C1 segment of cervical spinal cord (tissue), 14 donors: Measurements from ENCODE around the gene PDZK1IP1.
"Not testable (repeated sequence)": the region's sequence is repeated elsewhere in the genome, so short reads cannot be mapped to it uniquely, and the experiment has no call there.

Experiments used
- DNase-seq, 14 donors: peaks; one replicate each; lab custom pipeline; 2025; lab: John Stamatoyannopoulos, UW

The PDZK1IP1 gene

DNA sequence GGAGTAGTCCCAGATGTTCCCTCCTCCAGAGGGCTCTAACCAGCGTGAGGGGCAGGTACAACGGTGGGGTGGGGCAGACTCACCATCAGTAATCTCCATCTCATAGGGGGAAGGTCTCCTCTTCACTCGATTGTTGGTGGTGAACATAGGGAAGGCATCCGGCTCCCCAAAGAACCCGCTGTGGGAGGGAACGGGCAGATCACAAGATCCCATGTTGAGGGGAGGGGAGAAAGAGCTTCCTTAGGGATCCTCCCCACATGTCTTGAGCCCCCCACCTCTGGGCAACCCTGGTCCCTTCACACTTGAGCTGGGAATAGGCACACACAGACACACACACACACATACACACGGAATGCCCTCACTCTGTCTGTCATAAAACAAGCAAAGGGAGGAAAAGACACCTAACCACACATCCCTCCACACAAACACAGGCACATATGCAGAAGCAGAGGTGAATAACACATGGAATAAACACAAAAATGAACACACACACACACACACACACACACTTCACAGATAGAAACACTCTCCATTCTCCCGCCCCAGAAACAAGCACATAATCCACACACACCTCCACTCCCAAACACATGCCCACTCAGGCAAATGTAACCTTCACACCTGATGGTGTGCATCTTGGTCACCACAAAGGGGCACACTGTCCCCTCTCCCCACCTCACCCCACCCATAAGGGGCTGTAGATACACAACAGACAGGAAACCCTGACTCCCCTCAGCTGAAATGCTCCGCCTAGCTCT, 34.3 kb upstream of the PDZK1IP1 start:
- DNase-seq: no peak

DNA sequence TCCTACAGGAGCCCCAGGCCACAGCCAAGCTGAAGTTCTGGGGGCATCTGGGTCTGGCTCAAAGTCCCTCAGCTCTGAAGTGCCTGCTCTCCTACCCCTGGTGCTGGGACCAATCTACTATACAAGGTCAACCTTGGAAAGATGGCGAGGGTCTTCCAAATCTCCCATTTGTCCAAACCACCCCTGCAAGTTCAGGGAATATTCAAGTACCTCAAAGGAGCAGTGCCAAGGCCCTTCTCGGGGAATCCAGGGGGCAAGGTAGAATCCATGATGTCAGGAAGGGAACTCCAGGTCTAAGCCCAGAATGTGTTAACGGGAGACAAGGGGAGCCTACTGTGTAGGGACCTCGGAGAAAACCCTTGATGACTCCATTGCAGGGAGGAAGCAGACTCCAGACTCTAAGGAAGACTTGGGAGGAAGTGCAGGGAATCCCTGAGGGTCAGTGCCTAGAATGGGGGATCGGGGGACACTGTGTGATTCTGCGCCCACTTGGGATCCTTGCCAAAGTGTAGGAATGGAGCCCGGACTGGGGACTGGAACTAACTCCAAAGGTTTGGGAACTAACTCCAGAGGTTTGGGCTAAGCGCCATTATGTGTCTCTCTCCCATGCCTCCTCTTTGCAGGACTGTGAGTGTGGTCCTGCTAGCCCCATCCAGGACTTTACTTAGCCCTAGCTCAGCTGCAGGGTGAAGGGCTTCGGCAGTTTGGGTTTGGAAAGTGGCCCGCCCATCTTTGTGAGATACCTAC, 33.5 kb upstream of the PDZK1IP1 start:
- DNase-seq: no peak

DNA sequence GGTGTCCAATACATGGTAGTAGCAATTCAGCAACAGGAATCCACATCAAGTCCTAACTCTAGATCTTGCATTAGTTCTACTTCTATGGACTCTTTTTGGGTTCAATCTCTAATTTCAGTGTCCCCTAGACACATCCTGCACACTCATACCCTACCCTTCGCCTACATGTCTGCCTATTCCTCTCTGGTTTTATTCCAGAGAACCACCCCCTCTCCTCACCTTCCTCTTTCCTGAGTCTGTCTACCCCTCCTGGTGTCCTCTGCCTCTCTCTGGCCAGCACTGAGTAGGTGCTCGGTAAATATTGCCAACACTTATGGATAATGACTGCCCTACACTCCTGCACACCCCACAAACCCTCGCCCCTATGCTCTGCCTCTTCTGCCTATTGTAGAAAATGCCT, 32.6 kb upstream of the PDZK1IP1 start:
- no peak for DNase-seq

DNA sequence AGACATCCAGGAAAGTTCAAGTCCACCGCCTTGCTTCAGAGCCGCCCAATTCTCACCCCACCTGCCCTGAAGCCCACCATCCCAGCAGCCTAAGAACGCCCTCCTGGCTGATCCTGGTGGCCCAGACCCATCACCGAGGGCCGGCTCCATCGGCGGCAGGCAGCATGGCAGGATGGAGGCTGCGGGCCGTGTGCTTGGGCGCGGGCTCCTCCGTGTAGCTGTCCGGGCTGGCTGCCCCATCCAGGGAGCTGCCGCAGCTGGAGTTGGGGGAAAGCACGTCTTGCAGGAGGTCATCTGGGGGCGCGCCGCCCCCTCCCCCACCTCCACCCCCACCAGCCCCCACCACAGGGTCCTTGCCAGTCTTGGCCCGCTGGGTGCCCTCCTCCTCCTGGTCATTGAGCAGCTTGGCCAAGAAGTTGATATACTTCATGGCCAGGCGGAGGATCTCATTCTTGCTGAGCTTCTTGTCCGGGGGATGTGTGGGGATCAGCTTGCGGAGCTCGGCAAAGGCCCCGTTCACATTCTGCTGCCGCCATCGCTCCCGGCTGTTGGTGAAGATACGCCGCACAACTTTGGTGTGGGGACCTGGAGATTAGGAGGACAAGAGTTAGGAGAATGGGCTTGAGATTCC, 29.9 kb upstream of the PDZK1IP1 start:
- DNase-seq: no peak

DNA sequence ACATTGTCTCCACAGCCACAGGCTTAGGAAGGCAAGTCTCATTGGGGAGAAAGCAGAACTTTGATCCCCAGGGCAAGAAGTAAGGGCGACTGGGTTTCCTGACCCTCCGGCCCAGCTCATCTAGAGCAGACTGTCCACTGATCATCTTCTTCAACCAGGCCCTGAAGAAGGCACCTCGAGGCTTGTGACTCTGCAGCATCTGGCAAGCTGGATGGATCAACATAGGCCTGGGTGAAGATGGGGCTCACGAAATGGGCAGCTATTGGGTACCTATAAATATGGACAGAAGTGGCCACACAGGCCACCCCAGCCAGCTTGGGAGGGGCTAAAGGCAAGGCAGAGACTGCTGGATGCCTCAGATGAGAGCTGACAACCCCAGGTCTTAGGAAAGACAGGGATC, 29.2 kb upstream of the PDZK1IP1 start:
- DNase-seq: no peak

DNA sequence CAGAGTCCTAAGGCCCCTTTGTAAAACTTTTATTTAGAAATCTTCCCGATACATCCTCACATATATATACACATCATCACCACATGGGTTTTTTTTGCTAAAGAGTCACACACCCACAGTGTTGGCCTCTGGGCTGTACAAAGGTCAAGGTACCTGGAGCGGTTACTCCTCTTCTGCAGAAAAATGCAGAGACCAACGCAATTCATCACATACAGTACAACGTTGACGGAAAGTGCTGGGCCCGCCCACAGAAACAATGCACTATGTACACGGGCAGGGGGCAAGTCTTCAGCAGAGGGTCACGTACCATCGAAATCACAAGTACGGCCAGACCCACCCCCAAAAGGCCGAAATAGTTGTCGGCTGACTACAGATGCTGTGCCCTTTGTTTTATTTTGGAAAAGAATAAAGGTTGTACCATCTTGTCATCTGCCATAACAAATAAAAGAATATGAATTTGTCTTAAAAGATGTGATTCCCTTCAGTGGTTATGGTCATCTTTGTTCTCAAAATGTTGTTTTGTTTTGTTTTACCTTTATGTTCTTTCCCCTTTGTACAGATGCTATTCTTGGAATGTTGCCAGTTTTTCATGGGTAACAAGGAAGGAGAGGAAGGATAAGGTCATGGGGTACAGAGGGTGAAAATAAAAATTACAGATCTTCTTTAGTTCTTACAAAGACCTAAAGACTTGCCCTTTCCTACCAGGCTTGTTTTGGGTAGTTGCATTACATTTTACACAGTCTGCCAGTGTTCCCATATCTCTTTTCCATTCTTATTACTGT, 26.6 kb upstream of the PDZK1IP1 start:
- no peak for DNase-seq

DNA sequence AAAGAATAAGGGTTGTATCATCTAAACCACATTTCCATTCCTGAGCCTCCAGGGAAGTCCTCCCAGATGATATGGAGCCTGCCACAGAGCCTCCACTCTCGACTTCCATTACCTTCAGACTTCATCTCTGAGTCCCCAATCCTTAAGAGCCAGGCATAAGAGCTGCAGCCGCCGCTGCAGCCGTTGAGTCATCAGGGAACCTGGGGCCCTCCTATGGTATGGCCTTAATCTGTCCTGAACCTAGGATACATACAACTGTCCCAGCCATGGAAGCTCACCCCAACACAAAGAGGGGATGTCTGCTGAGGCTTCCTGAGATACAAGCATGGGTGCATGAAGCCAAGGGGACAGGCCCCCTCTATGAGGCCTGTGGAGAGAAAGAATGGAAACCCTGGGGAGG, 25.9 kb upstream of the PDZK1IP1 start:
- DNase-seq: no peak

DNA sequence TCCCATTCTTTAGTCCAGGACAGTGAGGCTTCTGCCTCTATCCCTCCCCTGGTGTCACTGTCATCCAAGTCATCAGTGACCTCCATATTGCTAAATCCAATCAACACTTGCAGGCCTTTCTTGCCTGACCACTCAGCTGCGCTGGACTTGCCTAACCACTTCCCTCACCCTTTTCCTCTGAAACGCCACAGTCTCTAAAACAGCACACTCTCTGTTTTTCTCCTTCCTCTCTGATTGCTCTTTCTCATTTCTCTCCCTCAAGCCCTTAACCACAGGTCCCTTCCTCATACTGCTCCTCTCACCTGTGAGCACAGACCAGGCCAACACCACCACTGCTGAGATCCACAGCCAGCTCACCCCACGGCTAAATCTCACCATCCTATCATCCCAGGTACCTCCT, 24.7 kb upstream of the PDZK1IP1 start:
- no peak for DNase-seq

DNA sequence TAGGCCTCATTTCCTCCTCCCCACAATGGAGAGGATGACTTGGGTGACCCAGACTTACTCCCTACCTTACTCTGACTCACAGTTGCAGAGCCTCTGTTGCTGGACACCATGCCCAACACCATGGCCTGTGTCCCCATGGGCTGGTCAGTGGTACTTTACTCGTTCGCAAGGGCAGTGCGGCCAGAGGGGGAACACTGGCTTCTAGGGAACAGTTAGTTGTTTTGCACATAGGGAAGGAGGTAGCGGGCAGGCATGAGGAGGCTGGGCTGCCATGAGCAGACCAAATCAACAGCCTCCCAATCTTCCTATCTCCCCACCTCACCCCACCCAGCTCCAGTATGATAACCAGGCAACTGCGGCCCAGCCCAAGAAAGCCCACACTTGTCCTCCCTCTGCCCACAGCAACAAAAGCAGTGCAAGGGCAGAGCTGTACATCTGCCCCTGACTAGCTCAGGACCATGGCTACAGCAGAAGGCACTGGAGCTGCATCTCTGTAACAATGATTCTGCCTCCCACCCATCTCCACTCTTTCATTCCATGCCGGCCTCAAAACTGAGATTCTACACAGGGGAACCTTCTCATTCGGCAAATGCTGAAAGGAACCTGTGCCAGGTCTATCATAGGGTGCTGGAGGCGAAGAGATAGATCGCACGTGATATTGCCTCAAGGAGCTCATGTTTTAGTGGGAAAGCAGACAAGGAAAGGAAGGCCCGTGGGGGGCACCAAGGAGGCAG, 23.6 kb upstream of the PDZK1IP1 start:
- DNase-seq: no peak

DNA sequence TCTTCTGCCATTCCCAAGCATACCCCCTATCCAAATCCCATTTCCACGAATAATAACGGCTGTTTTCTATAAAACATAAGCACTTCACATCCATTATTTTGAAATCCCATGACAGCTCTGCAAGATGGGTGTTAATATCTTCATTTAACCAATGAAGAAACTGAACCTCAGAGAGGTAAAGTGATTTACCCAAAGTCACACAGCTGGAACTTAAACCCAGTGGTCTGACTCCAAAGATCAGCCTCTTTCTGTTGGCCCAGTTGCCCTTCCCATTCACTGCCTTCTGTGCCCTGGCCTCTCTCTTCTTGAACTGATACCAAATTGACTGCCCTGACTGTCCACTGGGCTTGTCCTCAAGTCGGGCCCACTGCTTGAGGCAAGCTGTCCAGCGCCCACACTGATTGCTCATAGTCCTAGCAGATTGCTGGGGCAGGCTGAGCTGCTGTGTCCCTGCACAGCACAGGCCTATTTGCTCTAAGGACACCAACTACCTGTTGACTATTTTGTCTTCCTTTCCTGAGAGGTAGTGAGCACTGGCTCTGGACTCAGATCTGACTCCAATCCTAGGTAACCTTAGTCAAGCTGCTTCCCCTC, 22.9 kb upstream of the PDZK1IP1 start:
- DNase-seq: no peak

DNA sequence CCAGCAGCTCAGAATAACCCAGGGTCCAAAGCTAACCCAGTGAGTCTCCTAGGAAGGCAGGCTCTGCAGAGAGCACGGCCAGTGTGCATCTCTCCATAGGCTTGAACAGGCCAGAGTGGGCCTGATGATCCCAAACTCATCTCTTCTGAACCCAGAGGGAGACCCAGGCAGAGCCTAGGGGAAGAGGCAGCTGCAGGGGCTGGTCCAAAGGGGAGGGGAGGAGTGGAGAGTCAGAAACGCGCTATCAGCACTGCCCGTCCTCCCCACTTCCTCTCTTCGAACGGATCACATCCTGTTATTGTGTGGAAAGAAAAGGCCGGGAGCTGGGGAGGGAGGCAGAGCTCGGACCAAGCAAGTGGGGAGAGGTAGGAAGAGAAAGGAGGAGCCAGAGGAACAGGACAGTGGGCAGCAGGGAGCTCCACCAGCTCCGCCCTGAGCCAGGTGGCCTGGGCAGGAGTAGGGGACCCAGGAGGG, 22.0 kb upstream of the PDZK1IP1 start:
- DNase-seq: peak in 3 of 14 donors; percentile 9 to 48 (median 46)

DNA sequence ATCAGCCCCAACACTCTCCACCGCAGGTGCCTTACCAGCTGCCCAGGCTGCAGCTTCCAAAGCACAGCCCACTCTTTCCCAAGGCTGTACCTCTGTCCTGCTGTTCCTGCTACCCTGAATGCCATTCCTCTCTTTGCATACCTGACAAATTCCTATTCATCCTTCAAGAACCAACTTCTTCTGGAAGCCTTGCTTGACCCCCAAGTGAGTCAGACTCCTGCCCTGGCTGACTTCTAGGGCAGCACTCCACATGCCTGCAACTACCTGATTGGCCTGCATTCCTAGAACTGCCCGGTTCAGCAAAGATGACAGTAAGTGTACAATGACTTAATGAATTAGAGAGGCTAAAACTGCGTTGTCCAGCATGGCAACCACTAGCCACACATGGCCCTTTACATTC, 20.8 kb upstream of the PDZK1IP1 start:
- DNase-seq: no peak

DNA sequence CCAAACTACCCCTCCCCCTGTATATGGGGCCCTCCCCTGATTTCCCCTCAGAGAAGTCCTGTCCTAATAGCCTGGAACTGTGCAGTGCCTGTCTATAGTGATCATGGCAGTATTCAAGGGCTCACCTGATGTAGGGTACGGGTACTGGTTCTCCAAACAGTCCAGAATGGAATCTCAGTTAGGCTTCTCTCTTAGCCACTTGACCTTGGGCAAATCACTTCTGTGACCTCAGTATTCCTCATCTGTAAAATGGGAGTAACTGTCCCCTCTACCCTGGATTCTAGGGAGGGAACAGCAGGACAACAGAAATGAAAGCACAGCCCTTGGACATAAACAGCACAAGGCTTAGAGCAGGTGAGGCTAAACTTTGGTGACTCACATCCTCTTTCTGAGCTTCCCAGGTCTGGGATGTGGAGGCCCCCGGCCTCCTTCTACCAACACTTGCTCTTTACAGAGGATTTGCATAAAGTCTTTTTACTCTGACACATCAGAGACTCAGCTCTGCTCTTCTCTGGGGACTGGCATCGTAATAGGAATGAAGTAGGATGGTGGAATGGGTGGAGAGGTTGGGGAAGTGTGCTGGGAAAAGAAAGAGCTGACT, 20.0 kb upstream of the PDZK1IP1 start:
- DNase-seq: no peak

DNA sequence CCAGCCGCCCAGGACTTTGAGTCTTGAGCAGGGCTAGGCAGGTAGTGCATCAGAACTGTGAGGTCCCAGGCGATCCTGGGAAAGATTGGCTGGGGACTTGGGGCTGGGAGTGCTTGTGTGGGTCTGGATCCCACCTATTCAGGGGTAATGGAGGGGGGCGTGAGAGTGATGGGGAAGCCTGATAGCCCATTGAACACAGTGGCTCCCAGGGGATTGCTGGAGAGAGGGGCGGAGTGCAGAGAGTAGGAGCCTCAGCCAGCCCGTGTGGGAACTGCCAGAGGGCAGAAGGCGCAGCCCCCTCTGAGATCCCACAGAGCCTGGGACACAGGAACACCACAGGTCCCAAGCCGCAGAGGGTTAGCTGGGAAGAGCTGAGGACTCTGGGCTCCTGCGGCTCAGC, 19.3 kb upstream of the PDZK1IP1 start:
- no peak for DNase-seq

DNA sequence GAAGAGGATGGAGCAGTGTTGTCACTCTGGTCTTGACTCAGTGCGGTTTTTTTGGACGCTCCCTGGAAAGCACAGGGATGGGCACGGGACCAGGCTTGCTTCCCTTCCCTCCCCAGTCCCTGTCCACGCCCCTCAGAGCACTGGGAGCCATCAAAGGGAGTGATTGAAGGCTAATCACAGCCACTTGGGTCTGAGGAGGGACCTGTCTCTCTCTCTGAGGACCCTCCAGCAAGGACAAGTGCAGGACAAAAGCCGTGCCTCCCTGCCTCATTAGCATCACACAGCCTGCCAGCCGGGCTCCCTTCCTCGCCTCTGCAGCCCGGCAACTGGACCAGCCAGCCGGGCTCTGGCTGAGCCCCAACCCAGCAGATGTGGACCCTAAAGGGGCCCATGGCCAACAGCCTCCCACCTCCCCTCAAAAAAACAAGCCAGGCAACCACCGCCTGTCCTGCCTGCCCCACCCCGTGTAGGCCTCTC, 18.6 kb upstream of the PDZK1IP1 start:
- no peak for DNase-seq

DNA sequence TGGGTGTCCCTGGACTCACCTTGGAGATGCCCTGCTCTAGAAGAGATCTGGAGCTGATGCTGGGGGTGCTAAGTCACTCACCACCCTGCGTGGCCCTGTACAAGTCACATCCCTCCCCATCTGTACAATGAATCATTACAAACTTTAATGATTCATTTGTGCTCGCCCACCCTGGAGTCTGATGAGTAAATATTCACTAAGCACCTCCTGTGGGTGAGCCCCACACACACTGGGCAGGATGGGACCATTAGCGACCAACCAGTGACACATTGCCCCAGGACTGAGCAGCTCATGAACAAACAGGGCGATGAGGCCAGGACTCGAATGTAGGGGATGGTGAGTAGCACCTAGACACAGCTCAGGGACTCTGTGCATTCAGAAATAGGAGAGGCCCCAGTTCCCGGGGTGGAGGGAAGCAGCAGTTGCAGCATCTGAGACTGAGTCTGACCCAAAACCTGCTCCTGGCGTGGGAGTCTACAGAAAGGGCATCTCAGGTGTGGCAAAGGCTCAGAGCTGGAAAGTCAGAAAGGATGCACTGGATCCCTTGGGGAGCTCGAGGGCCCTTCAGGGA, 18.1 kb upstream of the PDZK1IP1 start:
- no peak for DNase-seq

DNA sequence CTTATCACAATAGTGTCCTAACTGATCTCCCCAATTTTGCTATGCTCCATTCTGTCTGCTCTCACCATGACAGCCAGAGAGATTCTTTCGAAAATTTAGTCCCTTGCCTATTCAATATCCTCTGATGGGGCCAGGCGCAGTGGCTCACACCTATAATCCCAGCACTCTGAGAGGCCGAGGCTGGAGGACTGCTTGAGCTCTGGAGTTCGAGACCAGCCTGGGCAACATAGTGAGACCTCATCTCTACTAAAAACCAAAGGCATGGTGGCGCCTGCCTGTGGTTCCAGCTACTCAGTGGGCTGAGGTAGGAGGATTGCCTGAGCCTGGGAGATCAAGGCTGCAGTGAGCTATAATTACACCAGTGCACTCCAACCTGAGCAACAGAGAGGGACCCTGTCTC, 16.1 kb upstream of the PDZK1IP1 start:
- DNase-seq: no peak

DNA sequence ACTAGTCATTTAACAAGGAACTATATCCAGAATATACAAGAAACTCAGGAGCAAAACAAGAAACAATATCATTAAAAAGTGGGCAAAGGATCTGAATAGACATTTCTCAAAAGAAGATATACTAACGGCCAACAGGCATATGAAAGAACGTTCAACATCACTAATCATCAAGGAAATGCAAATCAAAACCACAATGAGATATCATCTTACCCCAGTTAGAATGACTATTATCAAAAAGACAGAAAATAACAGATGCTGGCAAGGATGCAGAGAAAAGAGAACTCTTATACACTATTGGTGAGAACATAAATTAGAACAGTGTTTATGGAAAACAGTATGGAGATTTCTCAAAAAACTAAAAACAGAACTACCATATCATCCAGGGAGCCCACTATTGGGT, 13.7 kb upstream of the PDZK1IP1 start:
- not testable (repeated sequence) for DNase-seq

DNA sequence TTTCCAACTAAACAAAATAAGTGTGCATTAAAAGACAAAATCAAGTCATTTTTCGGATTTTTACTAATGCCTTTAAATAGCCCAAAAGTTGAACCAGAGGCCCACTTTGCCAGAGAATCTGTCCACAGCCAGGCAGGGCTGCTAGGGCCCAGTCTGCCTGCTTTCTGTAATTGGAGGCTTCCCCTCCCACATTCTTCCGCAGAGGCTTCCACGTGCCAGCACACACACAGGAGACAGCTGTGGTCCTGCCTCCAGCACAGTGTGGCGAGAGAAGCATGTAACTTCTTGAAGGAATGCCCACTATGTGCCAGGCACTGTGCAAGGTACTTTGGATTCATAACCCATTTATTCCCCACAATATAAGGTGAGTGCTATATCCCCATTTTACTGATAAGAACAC, 11.3 kb upstream of the PDZK1IP1 start:
- no peak for DNase-seq

DNA sequence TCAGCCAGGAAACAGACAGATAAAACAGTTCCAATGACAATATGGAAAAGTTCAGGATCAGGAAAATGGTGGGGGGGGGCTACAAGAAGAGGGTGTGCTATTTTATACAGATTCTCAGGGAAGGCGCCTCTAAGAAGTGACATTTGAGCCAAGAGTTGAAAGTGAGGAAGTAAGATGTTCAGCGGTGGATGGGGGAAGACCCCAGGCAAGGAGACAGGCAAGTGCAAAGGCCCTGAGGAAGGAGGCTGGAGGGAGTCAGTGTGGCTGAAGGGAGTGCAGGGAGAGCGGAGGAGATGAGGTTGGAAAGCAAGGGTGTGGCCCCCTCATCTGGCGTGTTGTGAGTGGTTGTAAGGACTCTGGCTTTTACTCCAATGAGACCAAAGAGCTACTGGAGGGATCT, 8.4 kb upstream of the PDZK1IP1 start:
- no peak for DNase-seq
